Amniotic stem cell (primary cell): ENCODE data around the gene DEPDC5.

Source experiments
- DNase-seq: peaks from one replicate; lab custom pipeline; 2025; lab: John Stamatoyannopoulos, UW

DEPDC5 gene

DNA sequence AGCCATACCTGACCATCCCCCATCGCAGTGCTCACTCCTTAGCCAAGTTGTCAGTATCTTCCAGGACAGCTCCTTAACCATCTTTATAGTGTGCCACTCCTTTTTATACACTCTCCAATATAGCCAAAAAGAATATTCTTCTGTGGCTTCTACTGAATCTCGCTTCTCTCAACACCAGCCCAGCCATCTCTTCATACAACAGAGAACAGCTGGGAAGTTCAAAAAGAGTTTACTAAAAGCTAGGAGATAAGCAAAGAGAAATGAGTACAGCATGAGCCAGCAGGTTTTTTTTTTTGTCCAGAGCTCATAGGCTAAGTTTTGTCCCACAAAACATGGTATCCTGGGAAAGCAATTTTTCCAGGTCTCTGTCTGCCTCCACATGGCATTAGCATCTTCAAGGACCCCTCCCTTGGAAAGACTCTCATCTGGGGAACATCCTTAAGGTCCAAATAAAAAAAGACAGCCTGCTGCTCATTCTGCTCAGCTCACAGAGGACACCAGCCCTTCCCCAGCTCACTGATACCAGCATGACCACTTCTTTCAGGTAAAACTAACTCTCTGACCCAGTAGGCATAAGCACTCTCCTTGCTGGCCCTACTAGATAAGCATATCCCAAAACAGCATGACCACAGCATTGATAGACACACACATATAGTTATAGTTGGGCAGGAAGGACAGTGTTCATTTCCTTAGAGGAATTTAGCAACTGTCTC is 141.7 kb downstream of the DEPDC5 start:
- DNase-seq, result no peak

DNA sequence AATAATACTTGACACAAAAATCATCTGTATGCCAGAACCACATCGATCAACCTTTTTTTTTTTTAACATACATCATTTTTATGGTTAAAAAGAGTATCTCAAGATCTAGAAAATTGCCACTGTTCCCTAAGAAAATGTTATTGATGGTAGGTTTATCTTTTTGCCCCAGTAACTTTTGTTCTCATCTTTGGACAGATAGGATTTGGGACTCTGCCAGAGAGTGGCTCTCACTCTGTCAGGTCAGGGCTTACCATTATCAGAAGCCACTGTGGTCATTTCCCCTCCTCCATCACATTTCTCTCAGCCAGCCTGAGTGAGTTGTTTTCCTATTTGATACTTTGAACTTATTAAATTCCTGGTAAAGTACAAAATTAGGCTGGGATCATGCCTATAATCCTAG is 142.7 kb downstream of the DEPDC5 start:
- DNase-seq, result no peak

DNA sequence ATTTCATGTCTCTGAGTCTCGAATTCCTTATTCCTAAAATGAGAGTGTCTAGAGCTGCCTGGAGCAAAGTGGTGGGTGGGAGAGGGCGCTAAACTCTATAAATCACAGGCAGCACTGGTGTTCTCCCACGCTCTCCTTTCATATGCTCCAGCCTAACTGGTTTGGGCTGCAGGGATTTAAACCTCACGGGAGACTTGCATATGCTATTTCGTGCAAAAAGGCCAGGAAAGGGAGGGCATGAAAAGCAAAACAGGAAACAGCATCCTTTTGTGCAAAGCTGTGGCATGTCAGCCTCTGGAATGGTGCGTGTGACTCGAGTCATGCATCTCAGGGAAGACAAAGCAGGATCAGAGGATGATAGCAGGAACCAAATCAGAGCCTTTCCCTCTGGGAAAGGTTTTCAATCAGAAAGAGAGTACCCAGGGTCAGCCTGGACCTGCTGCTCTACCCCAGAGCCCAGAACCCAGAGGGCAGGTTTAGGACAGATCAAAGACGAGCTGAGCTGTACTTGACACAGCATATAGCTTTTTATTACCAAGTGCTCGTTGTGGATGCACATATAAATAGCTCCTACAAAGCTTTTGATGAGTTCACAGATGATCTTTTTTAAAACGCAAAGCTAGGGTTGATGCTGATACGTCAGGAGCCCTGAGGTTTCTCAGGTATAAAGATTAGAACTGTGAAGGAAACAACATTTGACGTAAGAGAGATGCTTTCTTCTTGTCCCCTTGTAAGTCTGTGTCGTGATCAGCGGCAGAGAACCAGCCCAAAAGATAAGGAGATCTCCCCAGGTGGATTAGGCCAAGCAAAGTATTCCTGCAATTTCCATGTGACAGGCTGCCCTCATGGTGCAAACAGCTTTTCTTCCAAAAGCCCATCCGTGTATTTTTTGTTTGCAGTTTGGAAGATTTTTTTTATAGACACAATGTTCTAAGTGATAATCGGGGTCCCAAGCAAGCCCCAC is 144.3 kb downstream of the DEPDC5 start:
- no peak for DNase-seq

DNA sequence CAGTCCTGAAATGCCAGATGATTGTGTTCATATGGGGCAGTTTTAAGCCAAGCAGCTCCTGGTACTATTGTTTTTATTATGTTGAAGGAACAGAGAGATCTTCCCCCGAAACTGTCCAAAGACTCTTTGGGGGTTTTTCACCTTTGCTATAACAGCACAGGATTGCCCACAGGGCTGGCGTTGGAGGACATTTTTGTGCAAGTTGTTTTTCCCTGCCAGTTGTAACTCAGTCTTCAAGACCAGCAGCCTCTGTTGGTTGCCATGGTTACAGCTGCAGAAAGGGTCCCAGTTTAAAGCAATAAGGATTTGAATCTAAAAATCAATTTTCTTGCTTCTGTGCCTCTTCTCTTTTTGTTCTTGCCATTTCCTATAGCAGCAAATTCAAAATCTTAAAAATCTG is 145.1 kb downstream of the DEPDC5 start:
- DNase-seq, result no peak

DNA sequence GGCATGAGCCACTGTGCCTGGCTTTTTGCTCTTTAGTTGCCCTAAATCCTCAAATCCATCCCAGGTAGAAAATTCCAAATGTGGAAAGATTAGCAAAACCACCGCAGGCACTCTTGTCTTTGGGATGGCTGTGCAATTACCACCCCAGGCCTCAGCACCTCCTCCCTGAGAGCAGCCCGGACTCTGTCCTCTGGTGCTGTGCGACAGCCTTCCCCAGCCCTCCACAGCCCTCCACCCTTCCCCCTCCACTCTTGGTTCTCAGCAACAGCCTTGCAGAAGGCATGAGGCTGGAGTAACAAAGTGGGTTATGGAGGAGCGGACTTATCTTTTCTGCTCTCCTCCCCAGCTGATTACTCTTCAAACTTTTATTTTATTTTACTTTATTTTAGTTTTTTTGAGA is 145.8 kb downstream of the DEPDC5 start:
- DNase-seq, result no peak

DNA sequence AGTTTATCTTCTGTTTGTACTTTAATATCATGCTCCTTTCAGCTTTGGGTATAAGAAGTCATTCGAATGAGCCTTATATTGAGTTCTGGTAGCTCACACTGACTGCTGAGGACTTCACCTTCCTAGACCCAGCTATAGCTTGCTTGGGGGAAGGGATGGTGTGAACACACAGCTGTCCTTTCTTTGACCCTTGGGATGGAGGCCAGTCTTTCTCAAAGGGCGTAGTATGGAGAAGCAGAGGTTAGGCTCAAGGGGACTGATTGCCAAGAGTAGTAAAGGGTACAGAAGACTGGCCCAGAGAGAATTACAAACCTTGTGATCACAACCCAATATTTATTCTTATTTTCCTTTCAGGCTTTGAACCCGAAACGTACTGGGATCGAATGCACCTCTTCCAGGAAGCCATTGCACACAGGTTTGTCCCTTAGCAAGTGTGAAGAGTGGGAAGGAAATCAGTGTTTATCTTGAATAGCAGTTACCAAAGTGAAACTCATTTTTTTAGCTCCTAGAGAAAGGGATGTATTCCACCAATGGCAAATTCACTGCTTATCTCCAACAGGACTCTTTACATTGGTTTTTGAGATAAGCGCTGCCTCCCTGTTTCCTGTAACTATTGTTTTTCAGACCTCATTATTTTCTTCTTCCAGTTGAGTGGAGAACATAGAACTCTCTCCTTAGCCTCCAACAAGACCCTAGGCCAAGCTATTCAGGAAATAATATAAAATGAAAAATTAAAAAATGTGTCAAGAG is 147.7 kb downstream of the DEPDC5 start:
- no peak for DNase-seq

DNA sequence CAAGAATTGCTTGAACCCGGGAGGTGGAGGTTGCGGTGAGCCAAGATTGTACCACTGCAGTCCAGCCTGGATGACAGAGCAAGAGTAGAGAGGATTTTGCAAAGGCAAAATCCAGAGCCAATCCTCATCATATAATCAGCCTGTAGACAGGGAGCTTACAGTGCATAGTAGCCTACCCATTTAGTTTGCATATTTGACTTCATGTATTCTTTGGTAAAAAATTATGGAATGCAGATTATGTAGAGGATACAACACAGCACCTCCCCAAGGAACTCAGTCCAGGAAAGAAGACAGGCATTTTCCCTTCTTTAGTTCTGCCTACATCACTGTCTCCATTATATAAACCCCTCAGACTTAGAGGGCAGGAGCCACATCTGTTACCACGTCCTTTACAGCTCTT is 150.8 kb downstream of the DEPDC5 start:
- no peak for DNase-seq

DNA sequence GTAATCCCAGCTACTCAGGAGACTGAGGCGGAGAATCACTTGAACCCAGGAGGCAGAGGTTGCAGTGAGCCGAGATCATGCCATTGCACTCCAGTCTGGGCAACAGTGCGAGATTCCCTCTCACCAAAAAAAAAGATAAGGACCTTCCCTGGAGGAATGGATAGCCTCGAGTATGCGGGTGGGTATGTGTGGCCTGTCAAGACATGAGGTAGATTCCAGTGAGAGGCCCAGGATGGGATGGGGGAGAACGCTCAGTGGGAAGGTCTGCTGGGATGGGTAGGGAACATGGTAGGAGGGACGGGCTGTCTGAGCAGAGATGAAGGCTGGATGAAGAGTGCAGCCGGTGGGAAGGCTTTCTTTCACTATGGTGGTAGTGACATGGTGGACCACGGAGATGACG is 151.5 kb downstream of the DEPDC5 start:
- DNase-seq, result no peak

DNA sequence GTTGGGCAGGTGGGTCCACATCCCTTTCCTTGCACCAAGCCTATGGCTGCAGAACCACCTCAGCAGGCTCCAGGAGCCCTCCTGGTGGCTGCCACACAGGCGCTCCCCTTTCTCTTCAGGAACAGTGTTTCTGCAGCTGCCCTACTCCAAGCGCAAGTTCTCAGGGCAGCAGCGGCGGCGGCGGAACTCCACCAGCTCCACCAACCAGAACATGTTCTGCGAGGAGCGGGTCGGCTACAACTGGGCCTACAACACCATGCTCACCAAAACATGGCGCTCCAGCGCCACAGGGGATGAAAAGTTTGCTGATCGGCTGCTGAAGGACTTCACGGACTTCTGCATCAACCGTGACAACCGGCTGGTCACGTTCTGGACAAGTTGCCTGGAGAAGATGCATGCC is 152.3 kb downstream of the DEPDC5 start:
- no peak for DNase-seq

DNA sequence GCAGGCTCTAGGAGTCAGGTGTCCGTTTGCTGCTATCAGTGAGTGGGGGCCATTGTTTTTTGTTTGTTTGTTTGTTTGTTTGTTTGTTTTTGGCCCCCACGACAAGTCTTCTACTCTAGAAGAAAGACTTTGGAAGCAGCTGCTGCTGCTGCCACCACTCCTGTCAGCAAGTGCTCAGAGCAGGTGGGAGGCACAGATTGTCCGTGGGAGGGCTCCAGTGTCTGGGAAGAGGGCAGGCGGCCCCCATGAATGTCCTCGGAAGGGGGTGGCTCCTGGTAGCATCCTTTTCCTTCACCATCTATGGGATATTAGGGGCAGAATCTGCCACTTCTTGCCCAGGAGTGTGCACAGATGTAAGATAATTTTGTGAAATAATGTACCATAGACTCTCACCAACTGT is 152.8 kb downstream of the DEPDC5 start:
- no peak for DNase-seq

DNA sequence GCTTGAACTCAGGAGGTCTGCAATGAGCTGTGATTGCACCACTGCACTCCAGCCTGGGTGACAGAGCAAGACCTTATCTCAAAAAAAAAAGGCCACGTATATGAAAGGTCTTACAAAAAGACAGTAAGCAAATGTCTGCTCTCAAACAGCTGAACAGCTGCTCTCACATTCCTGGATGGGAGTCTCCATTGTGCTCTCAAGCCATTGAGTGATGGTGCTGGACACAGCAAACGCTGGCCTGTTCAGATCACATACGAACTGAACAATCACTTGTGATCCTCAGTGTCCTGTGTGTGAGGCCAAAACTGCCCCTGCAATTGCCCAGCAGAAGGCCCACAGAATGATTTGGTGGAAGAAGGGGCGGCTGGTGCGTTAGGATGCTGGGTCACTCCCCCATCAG is 156.2 kb downstream of the DEPDC5 start:
- DNase-seq, result no peak

DNA sequence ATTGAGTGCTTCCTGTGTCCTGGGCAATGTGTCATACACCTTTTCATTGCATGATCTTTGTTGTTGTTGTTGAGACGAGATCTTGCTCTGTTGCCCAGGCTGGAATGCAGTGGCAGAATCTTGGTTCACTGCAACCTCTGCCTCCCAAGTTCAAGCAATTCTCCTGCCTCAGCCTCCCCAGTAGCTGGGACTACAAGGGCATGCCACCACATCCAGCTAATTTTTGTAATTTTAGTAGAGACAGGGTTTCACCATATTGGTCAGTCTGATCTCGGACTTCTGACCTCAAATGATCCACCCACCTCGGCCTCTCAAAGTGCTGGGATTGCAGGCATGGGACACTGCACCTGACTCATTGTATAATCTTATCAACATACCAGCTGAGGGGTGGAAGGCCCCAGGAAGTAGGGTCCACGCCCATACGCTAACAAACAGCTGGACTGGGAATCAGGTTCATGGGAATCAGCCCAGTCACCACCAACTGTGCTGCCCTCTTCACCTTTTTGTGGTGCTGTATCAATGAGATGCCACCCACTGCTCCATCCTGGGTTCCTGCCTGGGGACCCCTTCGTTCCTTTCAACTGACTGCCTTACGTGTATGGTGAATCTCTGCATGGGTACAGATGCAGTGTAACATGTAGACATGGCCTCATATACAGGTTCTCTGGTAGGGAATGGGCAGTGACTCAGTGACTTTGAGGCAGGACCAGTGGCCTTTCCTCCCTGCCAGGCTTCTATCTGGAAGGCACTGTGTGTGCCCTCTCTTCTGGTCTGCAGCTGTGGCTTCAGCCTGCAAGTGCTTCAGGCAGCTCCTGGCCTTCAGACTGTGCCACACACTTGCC is 158.0 kb downstream of the DEPDC5 start:
- DNase-seq, result no peak

DNA sequence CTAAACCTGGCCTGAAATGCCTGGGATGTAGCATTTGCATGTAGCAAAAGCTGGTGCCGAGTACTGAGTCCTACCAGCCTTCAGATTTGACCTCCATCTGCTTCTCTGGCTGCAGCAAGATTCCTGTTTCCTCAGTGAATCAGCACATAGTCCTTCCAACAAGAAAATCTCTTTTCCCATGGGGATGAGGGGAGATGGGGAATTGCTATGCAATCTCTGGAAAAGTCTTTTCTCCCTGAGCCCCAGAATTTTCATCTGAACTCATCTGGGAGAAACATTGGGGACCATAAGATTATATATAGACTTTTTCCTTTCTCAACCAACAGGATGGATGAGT is 158.6 kb downstream of the DEPDC5 start:
- DNase-seq, result no peak

DNA sequence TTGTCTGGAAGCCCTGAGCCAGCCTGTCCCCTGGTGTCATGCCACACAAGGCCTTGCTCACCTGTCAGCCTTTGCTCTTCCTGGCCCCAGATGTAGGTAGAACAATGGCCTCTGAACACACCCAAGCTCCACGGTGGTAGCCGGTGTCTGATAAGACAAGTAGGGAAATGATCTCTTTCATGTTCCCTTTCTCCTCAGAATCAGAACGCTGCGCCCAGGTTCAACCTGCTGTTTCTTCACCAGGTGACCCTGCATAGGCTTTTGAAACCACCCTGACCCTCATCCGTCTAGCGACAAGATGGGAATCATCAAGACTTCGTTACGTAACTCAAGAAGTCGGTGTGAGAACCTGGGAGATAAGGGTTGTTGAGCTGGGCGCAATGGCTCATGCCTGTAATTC is 161.8 kb downstream of the DEPDC5 start:
- DNase-seq, result no peak

DNA sequence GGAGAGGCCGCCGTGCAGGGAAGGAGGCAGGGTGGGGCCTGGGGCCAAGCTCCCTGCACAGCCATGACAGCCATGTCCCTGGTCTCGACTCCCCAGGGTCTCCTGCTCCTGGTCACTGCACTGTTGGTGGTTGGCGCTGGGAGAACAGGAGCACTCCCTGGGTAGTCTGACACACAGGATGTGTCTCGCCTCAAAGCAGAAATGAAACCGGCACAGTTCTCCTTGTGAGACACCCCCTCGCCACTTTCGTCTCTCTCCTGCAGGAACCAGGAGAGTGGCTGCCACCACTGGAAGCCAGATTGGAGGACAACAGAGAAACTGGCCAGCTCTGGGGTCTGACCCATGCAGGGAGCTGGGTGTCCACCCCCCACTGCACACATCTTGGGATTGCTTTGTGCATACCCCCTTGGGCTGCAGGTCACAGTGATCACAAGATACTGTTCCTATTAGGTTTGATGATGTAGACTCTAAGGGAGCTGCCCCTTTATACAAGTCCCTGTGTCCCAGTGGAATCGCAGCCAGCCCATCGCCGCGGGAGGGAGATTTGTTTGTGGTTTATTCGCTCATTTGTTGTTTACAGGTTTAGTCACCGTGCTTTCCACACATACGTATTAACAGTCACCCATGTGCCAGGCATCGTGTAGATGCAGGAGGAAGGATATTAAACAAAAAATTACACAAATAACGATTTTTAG is 163.6 kb downstream of the DEPDC5 start:
- DNase-seq, result no peak

DNA sequence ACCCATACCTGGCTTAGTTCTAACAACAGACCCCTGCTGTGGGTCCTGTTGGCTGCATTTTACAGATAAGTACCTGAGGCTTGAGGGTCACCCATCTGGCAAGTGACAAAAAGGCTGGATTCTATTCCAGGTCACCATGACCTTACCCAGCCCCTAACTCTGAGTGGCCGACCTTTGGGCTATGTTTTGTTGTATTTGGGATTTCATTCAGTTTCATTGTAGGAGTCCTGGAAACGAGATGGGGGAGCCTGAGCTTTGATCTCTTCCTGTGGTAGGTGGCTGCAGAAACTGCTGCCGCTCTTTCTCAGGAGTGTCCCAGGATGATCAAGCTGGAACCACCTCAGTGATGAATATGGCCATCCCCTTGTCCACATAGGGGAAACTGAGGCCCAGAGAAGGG is 165.9 kb downstream of the DEPDC5 start:
- no peak for DNase-seq

DNA sequence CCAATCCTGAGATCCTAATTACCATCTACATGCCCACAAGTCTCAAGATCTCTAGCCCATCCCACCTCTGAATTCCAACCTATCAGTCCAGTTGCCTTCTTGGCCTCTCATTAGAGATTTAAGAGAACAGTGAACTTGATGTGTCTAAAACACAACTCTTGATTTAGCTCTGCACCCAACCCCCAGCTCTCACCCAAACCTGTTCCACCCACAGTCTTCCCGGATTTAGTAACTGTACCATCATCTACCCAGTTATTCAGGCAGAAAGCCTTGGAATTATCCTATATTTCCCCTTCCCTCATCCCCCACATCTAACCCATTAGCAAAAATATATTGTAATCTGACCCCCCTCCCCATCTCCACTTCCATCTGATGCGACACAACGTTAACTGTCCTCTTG is 166.5 kb downstream of the DEPDC5 start:
- DNase-seq, result no peak

DNA sequence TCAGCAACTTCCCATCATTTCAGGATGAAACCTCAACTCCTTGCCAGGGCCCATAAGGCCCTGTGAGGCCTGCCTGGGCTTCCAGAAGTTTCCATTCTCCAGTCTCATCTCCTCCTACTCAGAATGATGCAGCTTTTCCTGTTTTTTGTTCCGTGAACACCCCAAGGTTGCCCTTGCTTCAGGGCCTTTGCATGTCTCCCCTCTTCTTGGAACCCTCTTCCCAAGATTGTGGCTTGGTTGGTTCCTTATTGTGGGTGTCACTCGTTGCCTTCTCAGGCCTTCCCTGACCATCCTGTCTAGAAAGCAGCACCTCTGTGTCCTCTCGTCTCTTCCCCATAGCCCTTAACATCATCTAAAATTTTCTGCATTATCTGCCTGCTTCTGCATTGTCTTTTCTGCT is 167.3 kb downstream of the DEPDC5 start:
- no peak for DNase-seq

DNA sequence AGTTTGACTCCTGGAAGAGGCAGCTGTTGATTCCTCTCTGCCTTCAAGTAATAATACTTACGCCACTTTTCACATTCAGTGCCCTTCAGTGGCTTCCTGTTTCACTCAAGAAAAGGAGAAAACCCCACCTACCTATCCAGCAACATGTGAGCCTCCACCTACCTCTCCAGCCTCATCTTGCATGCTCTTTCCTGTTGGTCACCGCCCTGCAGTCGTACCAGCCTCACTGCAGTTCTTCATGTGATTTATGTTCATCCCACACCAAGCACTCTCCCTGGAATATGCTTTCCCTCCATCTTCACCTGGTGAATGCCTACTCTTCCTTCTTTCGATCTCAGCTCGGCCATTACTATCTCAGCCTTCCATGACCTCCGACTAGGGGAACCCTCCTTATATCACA is 168.7 kb downstream of the DEPDC5 start:
- no peak for DNase-seq

DNA sequence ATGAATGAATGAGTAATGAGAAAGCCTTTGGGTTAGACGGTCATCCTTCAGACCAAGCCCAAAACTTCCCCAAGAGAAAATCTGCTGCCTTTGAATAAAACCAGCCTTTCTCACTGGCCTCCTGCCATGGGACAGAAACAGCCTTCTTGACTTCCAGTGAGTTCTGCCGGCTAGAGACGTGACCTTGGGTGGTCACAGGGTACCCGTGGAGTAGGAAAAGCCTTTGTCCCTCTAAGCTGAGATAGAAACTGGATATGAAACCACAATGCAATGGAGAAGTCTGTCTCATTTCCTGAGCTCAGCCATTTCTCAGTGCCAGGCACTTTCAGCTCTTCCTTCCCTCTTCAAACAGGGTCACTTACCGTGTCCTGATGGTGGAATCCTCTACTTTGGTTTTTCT is 169.3 kb downstream of the DEPDC5 start:
- DNase-seq, result no peak

DNA sequence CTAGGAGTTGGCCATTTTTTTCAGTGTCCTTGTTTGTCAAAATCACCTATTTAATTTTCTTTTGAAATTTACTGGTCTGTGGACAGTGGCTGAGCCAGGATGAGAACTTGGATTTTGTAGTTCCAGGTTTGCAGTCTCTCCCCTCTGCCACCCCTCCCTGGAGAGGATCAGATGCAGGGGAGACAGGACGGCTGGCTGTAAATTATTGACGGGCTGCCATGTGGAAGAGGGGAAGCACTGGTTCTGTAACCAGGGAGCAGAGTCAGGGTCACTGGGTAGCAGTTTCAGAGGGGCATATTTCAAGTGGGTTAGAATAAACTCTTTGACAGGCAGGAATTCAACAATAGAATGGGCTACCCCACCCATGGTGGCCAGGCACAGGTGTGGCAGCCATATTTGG is 169.9 kb downstream of the DEPDC5 start:
- DNase-seq, result no peak
